Peyer's patch (tissue), 4 donors: ENCODE results near the gene EEF2KMT.

Experiments
- POLR2A ChIP-seq, 2 donors: fragments of 450-650 bp; IDR thresholded peaks; one replicate each; pipeline ENCODE4 v1.5.1; 2017; ENCODE audit warnings: antibody characterized with exemption in 2 of 2, mild to moderate bottlenecking in 2 of 2, moderate library complexity in 2 of 2
- TF ChIP-seq, protein P1 (sequence below), 6 experiments: fragments of 450-650 bp in 4 of 6; fragments of 200-600 bp in 2 of 6; sonication (generic) in 1 of 6; IDR thresholded peaks; one replicate each; pipeline ENCODE4 v1.5.1; 2017 to 2019; ENCODE audit warnings: antibody characterized with exemption in 6 of 6, mild to moderate bottlenecking in 3 of 6, moderate library complexity in 1 of 6

DNA sequence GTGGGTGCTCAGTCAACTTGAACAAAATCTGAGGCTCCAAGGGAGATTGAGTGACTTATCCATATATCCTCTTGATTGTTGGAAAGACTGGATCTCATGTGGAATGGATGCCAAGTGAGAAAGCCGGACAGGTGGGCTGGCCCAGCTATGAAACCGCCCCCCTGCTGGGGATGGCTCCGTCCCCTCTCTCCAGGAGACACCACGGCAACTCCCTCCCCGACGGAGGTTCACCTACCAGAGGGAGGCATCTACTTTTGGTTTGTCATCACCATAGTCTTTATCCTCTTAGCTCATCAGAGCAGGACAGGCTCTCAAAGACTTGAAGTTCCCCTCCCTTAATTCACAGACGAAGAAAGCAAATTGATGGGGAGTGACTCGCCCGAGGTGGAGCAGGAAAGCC, 27.7 kb downstream of the EEF2KMT start:
- TF ChIP-seq, protein P1, sequence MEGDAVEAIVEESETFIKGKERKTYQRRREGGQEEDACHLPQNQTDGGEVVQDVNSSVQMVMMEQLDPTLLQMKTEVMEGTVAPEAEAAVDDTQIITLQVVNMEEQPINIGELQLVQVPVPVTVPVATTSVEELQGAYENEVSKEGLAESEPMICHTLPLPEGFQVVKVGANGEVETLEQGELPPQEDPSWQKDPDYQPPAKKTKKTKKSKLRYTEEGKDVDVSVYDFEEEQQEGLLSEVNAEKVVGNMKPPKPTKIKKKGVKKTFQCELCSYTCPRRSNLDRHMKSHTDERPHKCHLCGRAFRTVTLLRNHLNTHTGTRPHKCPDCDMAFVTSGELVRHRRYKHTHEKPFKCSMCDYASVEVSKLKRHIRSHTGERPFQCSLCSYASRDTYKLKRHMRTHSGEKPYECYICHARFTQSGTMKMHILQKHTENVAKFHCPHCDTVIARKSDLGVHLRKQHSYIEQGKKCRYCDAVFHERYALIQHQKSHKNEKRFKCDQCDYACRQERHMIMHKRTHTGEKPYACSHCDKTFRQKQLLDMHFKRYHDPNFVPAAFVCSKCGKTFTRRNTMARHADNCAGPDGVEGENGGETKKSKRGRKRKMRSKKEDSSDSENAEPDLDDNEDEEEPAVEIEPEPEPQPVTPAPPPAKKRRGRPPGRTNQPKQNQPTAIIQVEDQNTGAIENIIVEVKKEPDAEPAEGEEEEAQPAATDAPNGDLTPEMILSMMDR (IDR thresholded peaks at IDR 0.05) = no peak
- no peak for TF ChIP-seq POLR2A (IDR thresholded peaks at IDR 0.05)
